Activated CD8-positive, alpha-beta memory T cell treated with anti-CD3 and anti-CD28 coated beads for 1 hour (primary cell): ENCODE results near the gene SLC9A9.

Experiments used
- DNase-seq, 2 donors: peaks; one replicate each; pipeline ENCODE4 v3.0.0-alpha.2; 2020; ENCODE audit warnings: low read depth in 1 of 2; ENCODE audit errors: extremely low read depth in 1 of 2

The SLC9A9 gene

GRCh38 chr3:143653493-143653892, 194.8 kb downstream of the SLC9A9 start:
- no peak for DNase-seq

- DNase-seq = no peak
These were observed 196.2 kb downstream of the SLC9A9 start for GRCh38 chr3:143652118-143652517.

GRCh38 chr3:143650827-143651226, 197.4 kb downstream of the SLC9A9 start:
- no peak for DNase-seq

- DNase-seq = no peak
These were observed 198.1 kb downstream of the SLC9A9 start for GRCh38 chr3:143650120-143650519.

- no peak for DNase-seq
These were observed 199.6 kb downstream of the SLC9A9 start for GRCh38 chr3:143648708-143649107.

GRCh38 chr3:143648218-143648617, 200.1 kb downstream of the SLC9A9 start:
- DNase-seq = no peak

- no peak for DNase-seq
These were observed 203.7 kb downstream of the SLC9A9 start for GRCh38 chr3:143644370-143645089.

- DNase-seq = no peak
These were observed 204.4 kb downstream of the SLC9A9 start for GRCh38 chr3:143643905-143644304.

GRCh38 chr3:143640774-143641173, 207.5 kb downstream of the SLC9A9 start:
- DNase-seq = no peak

GRCh38 chr3:143637133-143637532, 211.1 kb downstream of the SLC9A9 start:
- no peak for DNase-seq

- DNase-seq = no peak
These were observed 213.3 kb downstream of the SLC9A9 start for GRCh38 chr3:143634991-143635390.

- no peak for DNase-seq
These were observed 213.8 kb downstream of the SLC9A9 start for GRCh38 chr3:143634427-143634826.

- DNase-seq = no peak
These were observed 214.5 kb downstream of the SLC9A9 start for GRCh38 chr3:143633816-143634215.

- no peak for DNase-seq
These were observed 218.5 kb downstream of the SLC9A9 start for GRCh38 chr3:143629726-143630125.

- DNase-seq = no peak
These were observed 219.3 kb downstream of the SLC9A9 start for GRCh38 chr3:143628971-143629370.

- DNase-seq = no peak
These were observed 220.9 kb downstream of the SLC9A9 start for GRCh38 chr3:143627336-143627735.

- no peak for DNase-seq
These were observed 229.0 kb downstream of the SLC9A9 start for GRCh38 chr3:143619231-143619630.

- DNase-seq = no peak
These were observed 231.2 kb downstream of the SLC9A9 start for GRCh38 chr3:143617050-143617449.

- DNase-seq = no peak
These were observed 235.0 kb downstream of the SLC9A9 start for GRCh38 chr3:143613226-143613625.

- no peak for DNase-seq
These were observed 235.7 kb downstream of the SLC9A9 start for GRCh38 chr3:143612541-143612940.

- no peak for DNase-seq
These were observed 239.3 kb downstream of the SLC9A9 start for GRCh38 chr3:143608966-143609365.

- no peak for DNase-seq
These were observed 242.9 kb downstream of the SLC9A9 start for GRCh38 chr3:143605233-143605950.
